ENCODE data around the gene PPP6R2.

PPP6R2 gene

DNA sequence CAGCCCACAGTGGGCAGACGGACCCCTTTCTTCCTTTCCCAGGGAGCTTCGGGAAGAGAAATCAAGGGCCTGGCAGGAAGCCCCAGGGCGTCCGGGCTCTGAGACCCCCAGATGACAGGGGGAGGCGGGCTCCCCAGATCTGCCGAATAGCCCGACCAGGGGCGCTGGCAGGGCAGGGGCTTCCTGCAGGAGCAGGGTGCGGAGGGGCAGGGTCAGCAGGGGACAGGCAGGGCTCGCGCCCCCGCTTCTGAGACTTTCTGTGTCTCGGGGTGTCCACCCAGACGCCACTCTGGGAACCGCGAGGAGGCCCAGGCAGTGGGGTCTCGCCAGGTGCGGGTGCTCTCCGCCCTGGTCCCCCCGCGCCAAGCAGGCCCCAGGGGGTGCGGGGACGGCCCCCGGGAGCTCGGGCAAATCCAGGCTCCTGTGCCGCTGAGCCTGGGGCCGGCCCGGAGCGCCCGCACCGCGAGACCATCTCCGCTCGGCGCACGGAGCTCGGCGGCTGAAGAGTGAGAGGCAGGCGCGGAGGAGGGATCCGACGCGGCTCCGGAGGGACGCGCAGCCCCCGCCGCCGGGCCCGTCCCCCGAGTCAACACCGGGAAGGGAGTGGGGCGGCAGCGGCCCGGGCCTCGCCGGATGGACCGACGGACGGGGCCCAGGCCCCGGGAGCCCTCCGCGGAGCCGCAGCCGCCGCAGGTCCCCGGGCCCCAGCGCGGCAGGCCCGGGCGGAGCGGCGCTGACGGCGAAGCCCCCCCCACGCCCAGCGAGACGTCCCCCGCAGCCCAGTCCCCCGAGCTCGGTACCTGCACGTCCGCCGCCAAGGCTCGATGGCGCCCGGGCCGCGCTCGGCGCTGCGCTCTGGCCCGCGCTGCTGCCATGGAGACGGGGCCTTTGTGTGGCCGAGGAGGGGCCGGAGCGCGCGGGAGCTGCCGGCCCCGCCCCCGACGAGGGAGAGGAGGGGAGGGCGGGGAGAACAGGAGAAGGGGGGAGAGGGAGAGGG, 36.1 kb upstream of the PPP6R2 start, which contains the start of gene PLXNB2:
TSS of gene PLXNB2 (minus strand) at position 894 of the 997 bp plus-strand sequence. CDS start 17,062 bp downstream, outside the sequence.
- no peak for DNase-seq (ENCODE audit: low read depth)

DNA sequence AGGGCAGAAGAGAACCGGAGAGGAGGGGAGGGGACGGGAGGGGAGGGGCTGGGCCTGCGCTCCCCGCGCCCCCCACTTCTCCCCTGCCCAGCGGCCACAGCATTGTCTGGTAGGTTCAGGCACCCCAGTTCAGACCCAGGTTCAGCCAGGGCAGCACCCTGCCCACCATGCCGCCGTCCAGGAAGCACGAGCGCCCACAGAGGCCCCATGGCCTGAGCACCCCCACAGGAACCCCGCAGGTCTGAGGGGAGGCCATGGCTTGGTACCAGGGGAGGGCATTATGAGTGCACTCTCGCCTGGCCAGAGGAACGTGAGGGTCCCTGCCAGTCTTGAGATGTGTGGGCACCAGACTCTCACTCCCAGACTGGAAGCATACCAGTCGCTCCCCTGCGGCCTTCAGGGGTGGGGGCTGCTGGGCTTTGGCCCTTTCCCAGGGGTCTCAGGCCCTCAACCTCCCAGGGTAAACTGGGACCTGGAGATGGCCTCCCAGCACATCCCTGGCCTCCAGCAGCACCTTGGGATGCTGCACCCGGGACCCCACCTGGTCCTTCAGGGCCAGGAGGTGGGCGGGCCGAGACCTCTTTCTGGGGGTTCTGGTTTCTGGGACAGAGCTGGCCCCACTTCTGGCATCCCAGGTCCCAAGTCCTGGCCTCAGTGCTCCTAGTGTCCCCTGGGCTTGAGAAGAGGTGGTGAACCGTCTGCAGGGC, 35.1 kb upstream of the PPP6R2 start:
- no peak for DNase-seq (ENCODE audit: low read depth)

GRCh38 chr22:50308597-50308935, 34.6 kb upstream of the PPP6R2 start:
- no peak for DNase-seq (ENCODE audit: low read depth)

DNA sequence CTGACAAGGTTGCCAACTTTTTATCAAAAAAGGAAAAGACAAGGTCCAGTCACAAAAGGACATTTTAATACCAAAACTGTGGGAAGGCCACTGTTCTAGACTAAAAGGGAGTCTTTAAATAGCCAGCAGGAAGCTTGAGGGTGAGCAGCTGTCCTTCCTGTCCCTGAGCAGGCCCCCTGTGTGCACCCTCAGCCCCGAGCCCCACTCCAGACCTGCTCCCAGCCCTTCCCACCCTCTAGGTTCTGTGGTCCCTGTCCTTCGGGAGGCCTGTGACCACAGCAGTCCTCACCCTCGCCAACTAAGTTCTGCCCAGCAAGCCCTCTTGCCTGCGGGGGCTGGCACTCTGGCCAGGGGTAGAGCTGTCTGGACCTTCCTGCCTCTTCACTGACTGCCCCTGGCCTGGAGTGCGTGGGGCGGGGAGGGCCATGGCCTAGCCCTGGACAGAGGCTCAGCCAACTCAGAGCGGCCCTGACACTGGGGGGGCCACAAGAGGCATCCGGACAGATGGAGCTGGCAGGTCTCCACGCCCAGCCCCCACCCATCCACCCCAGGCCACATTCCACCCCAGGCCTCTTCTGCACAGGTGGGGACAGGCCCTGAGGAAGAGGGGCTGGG, 34.0 kb upstream of the PPP6R2 start:
- DNase-seq (ENCODE audit: low read depth) = no peak

DNA sequence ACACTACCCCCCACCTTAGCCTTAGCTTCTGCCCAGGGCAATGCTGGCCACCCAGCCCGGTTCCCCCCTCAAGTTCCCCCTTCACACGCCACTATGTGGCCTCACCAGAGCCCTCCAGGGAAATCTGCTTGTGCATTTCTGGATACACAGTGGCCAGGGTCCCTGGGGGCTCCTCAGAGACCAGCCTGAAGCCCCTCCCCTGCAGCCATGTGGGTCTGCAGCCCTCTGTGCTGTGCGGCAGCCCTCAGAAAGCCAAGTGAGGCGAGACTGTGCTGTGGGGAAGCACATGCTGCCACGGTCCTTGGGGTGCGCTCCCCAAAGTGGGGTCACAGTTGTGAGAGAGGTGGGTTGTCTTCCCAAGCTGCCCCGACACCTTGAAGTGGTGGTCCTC, 33.5 kb upstream of the PPP6R2 start:
- DNase-seq (ENCODE audit: low read depth) = no peak

DNA sequence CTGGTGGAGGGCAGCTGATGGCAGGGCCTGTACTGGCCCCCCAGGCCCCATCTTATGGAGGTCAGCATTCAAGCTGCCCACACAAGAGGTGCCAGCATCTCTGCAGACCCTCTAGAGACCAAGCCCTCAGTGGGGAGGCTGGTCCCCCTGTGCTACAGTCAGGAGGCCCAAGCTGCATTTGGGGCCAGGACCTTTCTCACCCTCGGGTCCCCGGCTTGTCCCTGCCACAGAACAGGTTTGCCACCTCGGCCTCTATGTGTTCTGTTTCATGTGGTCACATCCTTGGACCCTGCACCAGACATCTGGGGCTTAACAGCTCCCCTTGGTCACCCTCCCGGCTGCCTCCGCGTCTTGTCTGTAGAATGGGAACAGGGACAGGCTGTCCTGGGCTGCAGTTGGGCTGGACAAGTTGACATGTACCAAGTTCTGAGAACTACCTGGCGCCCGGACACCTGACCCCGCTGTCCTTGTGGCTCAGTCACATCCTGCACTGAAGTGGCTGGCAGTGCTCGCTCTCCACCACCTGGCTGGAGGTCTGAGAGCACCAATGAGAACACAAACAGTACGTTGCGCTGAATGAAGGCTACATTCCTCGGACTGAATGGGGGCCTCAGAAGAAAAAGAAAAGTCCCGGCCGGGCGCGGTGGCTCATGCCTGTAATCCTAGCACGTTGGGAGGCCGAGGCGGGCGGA, 33.0 kb upstream of the PPP6R2 start:
- DNase-seq (ENCODE audit: low read depth) = no peak

DNA sequence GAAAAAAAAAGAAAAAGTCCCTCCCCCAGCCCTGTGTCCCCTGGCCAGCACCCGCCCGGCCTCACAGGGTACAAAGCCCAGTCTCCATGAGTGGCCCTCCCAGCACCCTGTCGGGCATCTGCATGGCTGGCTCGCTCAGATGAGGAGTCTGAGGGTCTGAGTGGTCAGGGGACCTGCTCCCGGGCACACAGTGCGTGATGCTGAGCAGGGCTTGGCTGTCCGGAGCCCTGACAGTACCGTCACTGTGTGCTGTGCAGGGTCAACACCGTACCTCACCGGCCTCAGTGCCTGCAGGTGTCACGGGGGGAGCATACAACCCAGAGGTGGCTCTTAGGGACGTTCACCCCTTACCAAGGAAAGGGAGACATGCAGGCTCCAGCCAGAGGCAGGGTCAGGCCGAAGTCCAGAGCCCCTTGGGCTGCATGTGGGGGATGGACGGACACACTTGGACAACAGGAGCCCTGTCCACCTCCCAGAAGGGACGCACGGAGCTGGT, 32.1 kb upstream of the PPP6R2 start:
- no peak for DNase-seq (ENCODE audit: low read depth)

GRCh38 chr22:50311606-50312351, 31.3 kb upstream of the PPP6R2 start:
- DNase-seq (ENCODE audit: low read depth) = no peak

DNA sequence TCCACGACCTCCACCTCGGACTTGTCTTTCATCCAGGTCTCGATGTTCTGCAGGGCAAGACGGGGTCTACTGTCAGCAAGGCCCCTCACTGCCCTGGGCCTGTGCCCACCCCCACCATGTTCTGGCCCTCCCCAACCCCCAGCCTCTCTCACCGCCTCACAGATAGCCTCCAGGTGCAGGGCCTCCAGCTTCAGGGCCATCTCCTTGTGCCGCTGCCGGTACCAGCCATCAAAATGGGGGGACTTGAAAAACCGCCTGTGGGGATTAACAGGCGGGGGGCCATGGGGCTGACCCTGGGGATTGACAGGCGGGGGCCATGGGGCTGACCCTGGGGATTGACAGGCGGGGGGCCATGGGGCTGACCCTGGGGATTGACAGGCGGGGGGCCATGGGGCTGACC, 30.8 kb upstream of the PPP6R2 start:
- no peak for DNase-seq (ENCODE audit: low read depth)

GRCh38 chr22:50313021-50313420, 30.1 kb upstream of the PPP6R2 start:
- DNase-seq (ENCODE audit: low read depth) = no peak

GRCh38 chr22:50313600-50313999, 29.5 kb upstream of the PPP6R2 start:
- no peak for DNase-seq (ENCODE audit: low read depth)

DNA sequence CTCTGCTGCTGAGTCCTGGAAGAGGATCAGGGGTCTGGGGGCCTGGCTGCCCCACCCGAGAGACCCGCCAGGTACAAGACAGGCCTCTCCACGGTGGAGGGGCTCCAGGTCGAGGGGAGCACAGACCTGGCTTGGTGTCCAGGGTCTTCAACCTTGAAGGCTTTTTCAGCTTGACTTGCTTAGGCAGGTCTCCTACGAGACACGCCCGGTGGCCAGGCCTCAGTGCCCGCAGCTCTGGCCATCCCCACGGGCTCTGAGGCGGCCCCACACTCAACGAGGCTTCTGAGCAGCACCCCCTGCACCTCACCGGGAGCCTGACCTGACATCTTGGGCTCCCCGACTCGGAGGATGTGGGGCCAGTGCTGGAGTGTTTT, 29.1 kb upstream of the PPP6R2 start:
- no peak for DNase-seq (ENCODE audit: low read depth)

DNA sequence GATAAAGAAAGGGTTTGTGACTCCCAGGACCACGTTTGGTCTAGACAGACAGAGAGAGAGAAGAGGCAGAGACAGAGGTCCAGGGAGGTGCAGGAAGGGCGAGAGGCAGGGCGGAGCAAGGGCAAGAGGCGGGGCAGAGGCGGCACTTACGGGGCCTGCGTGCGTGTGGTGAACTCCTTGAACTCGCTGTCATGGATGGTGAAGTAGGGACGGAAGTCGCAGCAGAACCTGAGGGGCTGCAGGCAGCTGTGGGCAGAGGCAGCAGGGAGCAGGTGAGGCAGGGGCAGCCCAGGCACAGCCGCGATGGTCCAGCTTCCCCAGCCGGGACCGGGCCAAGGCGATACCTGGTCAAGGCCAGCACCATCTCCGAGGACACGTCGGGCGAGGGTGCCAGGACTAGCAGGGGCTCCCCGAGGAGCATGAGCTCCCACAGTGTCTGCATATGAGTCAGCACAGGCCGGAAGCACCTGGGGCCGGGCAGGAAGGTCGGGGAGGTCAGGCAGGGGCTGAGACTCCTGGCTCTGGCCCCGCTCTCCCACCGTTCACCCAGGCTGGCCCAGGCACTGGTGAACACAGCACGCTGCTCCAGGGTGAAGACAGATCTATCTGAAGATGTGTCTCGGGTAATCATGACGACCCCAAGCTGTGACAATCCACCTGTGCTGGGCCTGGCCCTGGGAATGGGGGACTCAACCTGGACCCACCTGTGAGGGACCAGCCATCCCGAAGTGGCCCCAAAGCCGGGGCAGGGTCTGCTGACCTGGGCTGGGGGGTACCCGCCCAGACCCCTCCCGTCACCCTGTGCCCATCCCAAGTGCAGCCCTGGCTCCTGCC, 28.5 kb upstream of the PPP6R2 start:
- peak; percentile 53 for DNase-seq (ENCODE audit: low read depth)

- DNase-seq (ENCODE audit: low read depth) = no peak
Measured at GRCh38 chr22:50315289-50316113, 27.6 kb upstream of the PPP6R2 start.

DNA sequence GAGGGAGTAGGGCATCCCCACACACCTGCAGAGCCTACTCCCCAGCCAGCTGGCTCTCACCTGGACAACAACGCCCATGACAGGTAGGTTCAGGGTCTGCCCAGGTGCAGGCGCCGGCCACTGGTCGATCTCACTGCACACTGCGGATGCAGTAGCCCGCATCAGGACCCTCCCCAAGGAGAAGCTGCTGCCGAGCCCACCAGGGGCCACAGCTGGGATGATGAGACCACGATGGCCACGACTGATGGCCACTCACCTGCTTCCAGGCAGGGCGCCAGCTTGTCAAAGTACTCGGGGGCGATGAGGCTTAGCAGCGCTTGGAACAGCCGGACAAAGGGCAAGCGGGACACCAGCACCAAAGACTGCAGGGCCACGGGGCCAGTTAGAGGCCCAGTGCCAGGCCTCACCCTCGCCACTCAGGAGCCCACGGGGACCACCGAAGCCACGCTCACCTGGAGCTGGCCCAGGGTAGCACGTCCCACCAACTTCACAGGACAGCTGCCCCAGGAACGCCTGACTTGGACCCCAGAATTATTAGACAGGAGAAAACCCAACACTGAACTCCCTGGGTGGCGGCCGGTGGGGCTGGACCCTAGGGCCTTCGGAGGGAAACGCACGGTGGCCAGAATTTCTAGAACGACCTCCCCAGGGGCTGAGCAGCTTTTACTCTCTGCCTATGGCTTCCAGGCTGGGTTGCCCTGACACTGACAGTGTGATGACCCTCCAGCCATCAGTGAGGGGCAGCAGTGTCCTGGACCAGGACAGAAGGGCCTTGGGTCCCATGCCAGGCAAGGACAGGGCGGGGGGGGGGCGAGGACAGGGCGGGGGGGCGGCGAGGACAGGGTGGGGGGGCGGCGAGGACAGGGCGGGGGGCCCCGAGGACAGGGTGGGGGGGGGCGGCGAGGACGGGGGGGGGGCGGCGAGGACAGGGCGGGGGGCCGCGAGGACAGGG, 26.7 kb upstream of the PPP6R2 start:
- DNase-seq (ENCODE audit: low read depth) = no peak

DNA sequence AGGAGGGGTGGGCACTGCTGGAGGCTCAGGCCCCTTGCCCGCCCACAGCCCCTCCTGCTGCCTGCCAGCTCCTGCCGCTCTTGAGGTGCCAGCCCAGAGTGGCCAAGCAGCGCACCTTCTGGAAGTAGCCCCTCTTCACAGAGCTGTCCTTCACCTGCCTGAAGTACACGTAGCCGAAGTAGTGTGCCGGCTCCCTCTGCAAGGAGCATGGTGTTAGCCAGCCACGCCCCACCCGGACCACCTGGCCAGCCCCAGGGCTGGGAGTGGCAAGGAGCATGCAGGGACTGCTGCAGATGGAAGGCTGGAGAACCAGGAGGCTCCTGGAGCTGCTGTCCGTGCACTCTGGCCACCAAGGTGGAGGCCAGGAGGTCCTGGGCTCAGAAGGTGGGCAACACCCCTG, 25.9 kb upstream of the PPP6R2 start:
- DNase-seq (ENCODE audit: low read depth) = no peak

- no peak for DNase-seq (ENCODE audit: low read depth)
Measured at GRCh38 chr22:50317674-50318073, 25.5 kb upstream of the PPP6R2 start.

DNA sequence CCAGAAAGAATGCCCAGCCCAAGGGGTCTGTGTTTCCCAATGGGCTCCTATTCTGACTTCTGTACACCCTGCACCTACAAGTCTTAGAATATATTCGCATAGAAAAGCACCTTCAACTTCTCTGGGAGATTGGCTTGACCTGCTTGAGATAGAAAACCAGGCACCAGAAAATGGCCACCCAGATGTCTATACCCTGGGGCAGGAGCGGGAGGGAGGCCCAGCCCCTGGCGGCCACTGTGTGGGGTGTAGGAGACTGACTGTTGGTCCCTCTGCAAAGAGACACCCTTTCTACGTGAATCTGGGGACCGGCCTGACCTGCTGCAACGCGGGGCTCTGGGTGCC, 24.8 kb upstream of the PPP6R2 start:
- DNase-seq (ENCODE audit: low read depth) = no peak
